D721Med (cell line): ENCODE measurements around the gene SORCS1.

Experiments
- DNase-seq: peaks from one replicate; pipeline ENCODE4 v3.0.0; 2011; ENCODE audit warnings: low spot score; ENCODE audit not compliant: insufficient read length
- FAIRE-seq: peaks from 2 replicates; lab custom pipeline; 2011; peaks lifted over from hg19 to GRCh38; lab: Jason Lieb, UNC
- CTCF ChIP-seq: IDR thresholded peaks from 2 replicates; pipeline ENCODE4 v1.5.1; 2012; ENCODE audit warnings: mild to moderate bottlenecking, control low read depth; ENCODE audit not compliant: insufficient read depth; ENCODE audit errors: missing control alignments

The SORCS1 gene

GRCh38 chr10:107164992-107165391 lies 486 bp upstream of the SORCS1 start:
- FAIRE-seq (no peak), DNase-seq (no peak)
- no peak for TF ChIP-seq CTCF

- TF ChIP-seq CTCF = no peak
- FAIRE-seq (no peak), DNase-seq (no peak)
Observed at GRCh38 chr10:107163076-107163855, 1.2 kb downstream of the SORCS1 start.

- TF ChIP-seq CTCF = no peak
- FAIRE-seq = no peak
- no peak for DNase-seq
Observed at GRCh38 chr10:107160866-107161265, 3.6 kb downstream of the SORCS1 start.

GRCh38 chr10:107159871-107160270 lies 4.6 kb downstream of the SORCS1 start:
- no peak for TF ChIP-seq CTCF
- FAIRE-seq (no peak), DNase-seq (no peak)

GRCh38 chr10:107157071-107157470 lies 7.4 kb downstream of the SORCS1 start:
- TF ChIP-seq CTCF = no peak
- DNase-seq (no peak), FAIRE-seq (no peak)

GRCh38 chr10:107152087-107152486 lies 12.4 kb downstream of the SORCS1 start:
- DNase-seq (no peak), FAIRE-seq (no peak)
- no peak for TF ChIP-seq CTCF

- no peak for FAIRE-seq
- TF ChIP-seq CTCF = no peak
- DNase-seq = no peak
Observed at GRCh38 chr10:107148906-107149305, 15.6 kb downstream of the SORCS1 start.
